ENCODE results near the gene TRIM59. TPM values are rescaled to one million over a fixed set of nuclear protein-coding genes. Genes with fewer than 3 reads are reported as not detected.

TRIM59 gene
- total RNA-seq, 4 donors from 2014 or later: 2.7 to 7.0 (median 3.3) TPM

GRCh38 chr3:160474416-160474838 lies 24.8 kb upstream of the TRIM59 start:
- DNase-seq (ENCODE audit: low spot score in 2 of 2): no peak
- TF ChIP-seq CTCF (IDR thresholded peaks at IDR 0.05) (no peak), POLR2A (IDR thresholded peaks at IDR 0.05) (no peak)
- intact Hi-C loops (cut with DNase I; ENCODE audit: low total_unique reads): loop anchor here (5.0 kb wide), 1 partner anchor 1157 kb away; no protein-coding TSS in a partner anchor
- no peak overlapping the region for H3K4me3 ChIP-seq (ENCODE audit: low read depth, poor library complexity, severe bottlenecking)

GRCh38 chr3:160473978-160474377 lies 24.4 kb upstream of the TRIM59 start:
- DNase-seq (ENCODE audit: low spot score in 2 of 2): no peak
- TF ChIP-seq POLR2A (IDR thresholded peaks at IDR 0.05): no peak
- TF ChIP-seq CTCF (IDR thresholded peaks at IDR 0.05): no peak
- no peak overlapping the region for H3K4me3 ChIP-seq (ENCODE audit: low read depth, poor library complexity, severe bottlenecking)
- intact Hi-C loops (cut with DNase I; ENCODE audit: low total_unique reads): loop anchor here (5.0 kb wide), 1 partner anchor 1157 kb away; no protein-coding TSS in a partner anchor
- 52 to 53% methylated on average over 1 of the region's 1 CpG for WGBS, 2 donors

- no peak overlapping the region for H3K4me3 ChIP-seq (ENCODE audit: low read depth, poor library complexity, severe bottlenecking)
- WGBS, 2 donors: 59 to 92% methylated on average over 1 of the region's 1 CpG
- intact Hi-C loops (cut with DNase I; ENCODE audit: low total_unique reads): loop anchor here (5.0 kb wide), 1 partner anchor 1156 kb away; no protein-coding TSS in a partner anchor
- no peak for DNase-seq (ENCODE audit: low spot score in 2 of 2)
- TF ChIP-seq CTCF (IDR thresholded peaks at IDR 0.05) (no peak), POLR2A (IDR thresholded peaks at IDR 0.05) (no peak)
Observed at GRCh38 chr3:160473221-160473620, 23.6 kb upstream of the TRIM59 start.

- intact Hi-C loops (cut with DNase I; ENCODE audit: low total_unique reads): loop anchor here (5.0 kb wide), 1 partner anchor 1155 kb away; no protein-coding TSS in a partner anchor
- no peak for DNase-seq (ENCODE audit: low spot score in 2 of 2)
- H3K4me3 ChIP-seq (ENCODE audit: low read depth, poor library complexity, severe bottlenecking): no peak overlapping the region
- 64 to 65% methylated on average over 2 of the region's 2 CpGs for WGBS, 2 donors
- TF ChIP-seq POLR2A (IDR thresholded peaks at IDR 0.05) (no peak), CTCF (IDR thresholded peaks at IDR 0.05) (no peak)
Observed at GRCh38 chr3:160472344-160472743, 22.8 kb upstream of the TRIM59 start.

GRCh38 chr3:160471892-160472291 lies 22.3 kb upstream of the TRIM59 start:
- intact Hi-C loops (cut with DNase I; ENCODE audit: low total_unique reads): loop anchor here (5.0 kb wide), 1 partner anchor 1155 kb away; no protein-coding TSS in a partner anchor
- WGBS, 2 donors: 80 to 85% methylated on average over 2 of the region's 2 CpGs
- no peak for DNase-seq (ENCODE audit: low spot score in 2 of 2)
- no peak overlapping the region for H3K4me3 ChIP-seq (ENCODE audit: low read depth, poor library complexity, severe bottlenecking)
- TF ChIP-seq POLR2A (IDR thresholded peaks at IDR 0.05) (no peak), CTCF (IDR thresholded peaks at IDR 0.05) (no peak)

- intact Hi-C loops (cut with DNase I; ENCODE audit: low total_unique reads): loop anchor here (5.0 kb wide), 1 partner anchor 1153 kb away; no protein-coding TSS in a partner anchor
- no peak for DNase-seq (ENCODE audit: low spot score in 2 of 2)
- 79 to 88% methylated on average over 5 of the region's 5 CpGs for WGBS, 2 donors
- H3K4me3 ChIP-seq (ENCODE audit: low read depth, poor library complexity, severe bottlenecking): no peak overlapping the region
- TF ChIP-seq POLR2A (IDR thresholded peaks at IDR 0.05): no peak
Observed at GRCh38 chr3:160470181-160470580, 20.6 kb upstream of the TRIM59 start.

All from lower leg skin (tissue), 4 donors.